Stimulated activated CD4-positive, alpha-beta T cell treated with anti-CD3 and anti-CD28 coated beads, TNF-alpha, amount 100 ng/mL, for 1 hour (primary cell): Measurements from ENCODE around the gene FNIP1.
"Not testable (repeated sequence)": the region's sequence is repeated elsewhere in the genome, so short reads cannot be mapped to it uniquely, and the experiment has no call there.

Source experiments
- DNase-seq, 3 donors: peaks; one replicate each; pipeline ENCODE4 v3.0.0-alpha.2; 2020; ENCODE audit warnings: low read depth in 3 of 3, low spot score in 1 of 3

The FNIP1 gene

DNA sequence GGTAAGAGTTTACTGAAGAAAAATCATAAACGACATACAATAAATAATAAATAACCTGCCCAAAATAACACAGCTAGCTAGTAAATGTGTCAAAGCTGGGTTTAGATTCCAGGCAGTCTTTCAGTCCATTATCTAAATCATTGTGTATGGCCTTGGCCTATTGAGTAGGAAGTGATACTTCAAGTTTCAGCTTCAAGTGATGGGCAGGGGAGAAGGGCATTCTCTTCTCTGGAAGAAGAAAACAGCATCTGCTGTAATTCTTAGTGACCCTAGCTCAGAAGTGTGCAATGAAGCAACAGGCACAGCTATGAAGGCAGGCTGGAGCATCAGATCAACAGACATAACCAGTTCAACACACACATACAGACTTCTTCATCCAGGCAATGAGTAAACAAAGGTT, 42.5 kb downstream of the FNIP1 start:
- DNase-seq, result no peak

DNA sequence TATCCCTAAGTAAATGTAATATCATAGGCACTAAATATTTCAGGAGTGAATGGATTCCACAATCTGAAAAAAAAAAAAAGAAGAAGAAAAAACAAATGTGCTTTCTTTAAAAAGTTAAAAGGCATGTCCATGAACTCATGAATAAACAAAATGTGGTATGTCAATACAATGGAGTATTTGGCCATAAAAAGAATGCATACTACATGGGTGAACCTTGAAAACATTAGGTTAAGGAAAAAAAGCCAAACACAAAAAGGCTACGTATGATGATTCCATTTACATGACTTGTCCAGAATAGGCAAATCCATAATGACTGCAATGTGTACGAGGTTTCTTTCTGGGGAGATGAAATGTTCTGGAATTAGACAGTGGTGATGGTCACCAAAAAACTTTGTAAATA, 45.3 kb downstream of the FNIP1 start:
- no peak for DNase-seq

DNA sequence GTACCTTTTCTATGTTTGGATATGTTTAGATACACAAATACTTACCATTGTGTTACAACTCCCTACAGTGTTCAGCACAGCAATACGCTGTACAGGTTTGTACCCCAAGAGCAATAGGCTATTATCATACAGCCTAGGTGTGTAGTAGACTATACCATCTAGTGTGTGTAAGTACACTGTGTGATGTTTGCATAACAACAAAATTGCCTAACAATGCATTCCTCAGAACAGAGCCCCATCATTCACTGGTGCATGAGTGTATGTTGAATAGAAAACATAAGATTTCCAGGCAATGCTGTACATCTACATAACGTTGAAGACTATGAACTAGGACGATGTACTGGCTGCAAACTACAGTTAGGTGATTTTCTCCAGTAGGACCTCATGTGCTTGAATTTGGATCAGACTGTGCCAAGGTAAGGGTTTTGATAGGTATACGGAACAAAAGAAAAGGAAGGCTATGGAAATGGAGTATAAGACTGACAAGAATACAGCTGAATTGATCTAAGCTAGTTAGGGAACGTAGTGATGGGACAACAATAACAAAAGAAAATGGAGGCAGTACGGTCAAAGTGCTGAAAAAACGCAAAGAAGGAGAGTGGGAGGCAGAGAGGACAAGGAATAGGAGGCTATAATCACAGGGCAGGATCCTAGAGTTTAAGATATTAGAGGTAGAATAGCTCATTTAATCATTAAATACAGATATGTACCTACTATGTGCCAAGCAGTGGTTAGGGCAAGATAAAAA, 46.9 kb downstream of the FNIP1 start:
- no peak for DNase-seq

DNA sequence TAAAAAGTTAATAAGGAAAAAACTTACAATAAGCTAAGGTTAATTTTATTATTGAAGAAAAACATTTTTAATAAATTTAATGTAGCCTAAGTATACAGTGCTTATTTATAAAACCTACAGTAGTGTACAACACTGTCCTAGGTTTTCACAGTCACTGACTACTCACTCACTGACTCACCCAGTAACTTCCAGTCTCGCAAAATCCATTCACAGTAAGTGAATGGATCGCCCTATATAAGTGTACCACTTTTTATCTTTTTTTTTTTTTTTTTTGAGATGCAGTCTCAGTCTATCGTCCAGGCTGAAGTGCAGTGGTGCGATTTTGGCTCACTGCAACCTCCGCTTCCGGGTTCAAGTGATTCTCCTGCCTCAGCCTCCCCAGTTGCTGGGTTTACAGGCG, 47.7 kb downstream of the FNIP1 start:
- DNase-seq, result no peak

DNA sequence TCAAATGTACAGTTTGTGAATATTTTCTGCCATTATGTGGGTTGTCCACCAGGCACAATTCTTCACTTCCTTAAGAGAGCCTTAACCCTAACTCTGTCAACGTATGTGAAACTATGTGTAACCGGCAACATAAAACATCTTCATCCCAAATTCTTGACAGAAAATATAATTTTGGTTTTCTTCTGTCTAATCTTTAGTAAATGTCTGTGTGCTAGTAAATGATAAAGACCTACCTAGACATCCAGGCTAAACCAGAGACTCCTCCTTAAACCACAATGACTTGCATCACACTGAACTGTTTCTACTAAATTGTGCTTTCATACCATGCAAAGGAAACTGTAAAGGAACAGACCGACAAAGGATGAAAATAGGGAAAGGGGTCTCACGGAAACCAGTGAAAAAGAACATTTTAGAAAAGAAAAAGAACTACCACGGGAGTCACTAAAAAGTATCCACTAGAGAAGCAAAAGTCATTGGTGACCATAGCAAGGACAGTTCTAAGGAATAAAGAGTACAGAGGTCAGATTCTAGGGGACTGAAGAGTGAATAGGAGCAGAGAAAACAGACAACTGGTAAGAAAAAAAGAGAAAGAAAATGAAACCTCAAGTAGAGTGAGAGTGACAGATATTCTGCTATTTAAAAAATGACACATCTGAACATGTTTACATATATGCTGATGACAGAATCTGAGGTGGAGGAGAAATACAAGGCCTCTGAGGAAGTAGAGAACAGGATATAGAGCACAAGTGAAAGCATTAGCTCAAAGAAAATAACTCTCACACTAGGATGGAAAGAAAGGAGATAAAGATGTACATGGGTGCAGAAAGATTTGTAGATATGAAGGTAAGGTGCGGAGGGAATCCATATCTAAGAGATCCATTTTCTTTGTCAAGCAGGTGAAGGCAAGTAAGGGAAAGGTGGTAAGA, 49.4 kb downstream of the FNIP1 start:
- no peak for DNase-seq

DNA sequence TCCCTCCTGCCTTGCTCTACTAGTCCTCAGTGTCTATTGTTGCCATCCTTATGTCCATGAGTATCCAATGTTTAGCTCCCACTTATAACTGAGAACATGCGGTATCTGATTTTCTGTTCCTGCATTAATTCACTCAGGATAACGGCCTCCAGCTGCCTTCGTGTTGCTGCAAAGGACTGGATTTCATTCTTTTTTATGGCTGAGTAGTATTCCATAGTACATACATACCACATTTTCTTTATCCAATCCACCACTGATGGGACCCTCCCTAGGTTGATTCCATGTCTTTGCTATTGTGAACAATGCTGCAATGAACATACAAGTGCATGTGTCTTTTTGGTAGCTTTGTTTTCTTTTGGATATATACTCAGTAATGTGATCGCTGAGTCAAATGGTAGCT, 50.4 kb downstream of the FNIP1 start:
- no peak for DNase-seq

DNA sequence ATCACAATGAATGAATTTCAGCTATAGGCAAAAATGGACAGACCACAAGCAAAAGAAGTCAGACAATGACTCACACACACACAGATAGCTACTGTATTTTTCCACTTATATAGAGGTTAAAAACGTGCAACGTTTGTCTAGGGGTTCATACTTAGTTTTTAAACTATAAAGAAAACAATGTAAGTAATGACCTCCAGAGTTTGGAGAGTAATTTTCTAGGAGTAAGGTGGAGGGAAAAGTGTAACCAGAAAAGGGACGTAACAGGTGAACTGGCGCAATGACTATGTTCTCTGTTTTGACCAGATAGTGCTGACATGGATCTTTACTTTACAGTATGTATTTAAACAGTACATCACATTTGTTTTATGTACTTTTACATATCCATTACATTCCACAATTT, 51.1 kb downstream of the FNIP1 start:
- DNase-seq, result no peak

DNA sequence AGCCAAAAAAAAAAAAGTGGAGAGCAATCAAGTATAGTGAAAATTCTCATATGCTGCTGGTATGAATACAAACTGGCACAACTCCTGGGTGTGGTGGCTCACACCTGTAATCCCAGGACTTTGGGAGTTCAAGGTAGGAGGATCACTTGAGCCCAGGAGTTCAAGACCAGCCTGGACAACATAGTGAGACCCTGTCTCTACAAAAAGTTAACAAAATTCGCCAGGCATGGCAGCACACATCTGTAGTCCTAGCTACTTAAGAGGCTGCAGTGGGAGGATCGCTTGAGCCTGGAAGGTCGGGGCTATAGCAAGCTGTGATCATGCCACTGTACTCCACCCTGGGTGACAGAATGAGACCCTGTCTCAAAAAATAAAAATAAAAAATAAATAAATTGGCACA, 51.7 kb downstream of the FNIP1 start:
- DNase-seq, result no peak

DNA sequence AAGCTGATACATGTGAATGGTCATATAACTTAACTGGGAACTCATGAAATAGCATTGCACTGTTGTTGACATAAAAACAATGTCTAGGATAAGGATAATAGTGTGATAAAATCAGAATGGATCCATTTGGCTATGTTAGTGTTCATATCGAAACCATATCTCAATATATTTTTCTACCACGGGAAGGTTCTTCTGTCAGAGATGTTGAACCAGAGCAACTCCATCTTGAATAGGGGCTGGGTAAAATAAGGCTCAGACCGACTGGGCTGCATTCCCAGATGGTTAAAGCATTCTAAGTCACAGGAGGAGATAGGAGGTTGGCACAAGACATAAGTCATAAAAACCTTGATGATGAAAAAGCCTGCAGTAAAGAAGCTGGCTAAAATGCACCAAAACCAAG, 56.3 kb downstream of the FNIP1 start:
- no peak for DNase-seq

DNA sequence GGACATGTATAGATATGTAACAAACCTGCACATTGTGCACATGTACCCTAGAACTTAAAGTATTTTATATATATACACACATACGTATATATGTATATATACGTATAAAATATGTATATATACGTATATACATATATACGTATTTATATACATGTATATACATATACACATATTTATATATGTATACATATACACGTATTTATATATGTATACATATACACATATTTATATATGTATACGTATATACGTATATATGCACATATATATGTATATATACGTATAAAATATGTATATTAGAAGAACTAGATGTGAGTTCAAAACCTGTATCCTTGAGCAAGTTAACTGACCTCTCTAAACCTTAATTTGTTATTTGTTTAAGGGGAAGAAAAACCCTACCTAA, 61.4 kb downstream of the FNIP1 start:
- DNase-seq, result no peak

DNA sequence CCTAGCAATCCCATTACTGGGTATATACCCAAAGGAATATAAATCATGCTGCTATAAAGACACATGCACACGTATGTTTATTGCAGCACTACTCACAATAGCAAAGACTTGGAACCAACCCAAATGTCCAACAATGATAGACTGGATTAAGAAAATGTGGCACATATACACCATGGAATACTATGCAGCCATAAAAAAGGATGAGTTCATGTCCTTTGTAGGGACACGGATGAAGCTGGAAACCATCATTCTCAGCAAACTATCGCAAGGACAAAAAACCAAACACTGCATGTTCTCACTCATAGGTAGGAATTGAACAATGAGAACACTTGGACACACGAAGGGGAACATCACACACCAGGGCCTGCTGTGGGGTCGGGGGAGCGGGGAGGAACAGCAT, 61.9 kb downstream of the FNIP1 start:
- DNase-seq, result not testable (repeated sequence)

DNA sequence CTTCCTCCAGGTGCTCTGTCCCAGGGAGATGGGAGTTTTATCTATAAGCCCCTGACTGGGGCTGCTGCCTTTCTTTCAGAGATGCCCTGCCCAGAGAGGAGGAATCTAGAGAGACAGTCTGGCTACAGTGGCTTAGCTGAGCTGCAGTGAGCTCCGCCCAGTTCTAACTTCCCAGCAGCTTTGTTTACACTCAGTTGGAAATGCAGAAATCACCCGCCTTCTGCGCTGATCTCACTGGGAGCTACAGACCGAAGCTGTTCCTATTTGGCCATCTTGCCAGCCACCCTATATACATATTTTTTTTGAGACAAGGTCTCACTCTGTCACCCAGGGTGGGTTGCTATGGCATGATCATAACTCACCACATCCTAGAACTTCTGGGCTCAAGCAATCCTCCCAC, 67.5 kb downstream of the FNIP1 start:
- DNase-seq, result not testable (repeated sequence)

DNA sequence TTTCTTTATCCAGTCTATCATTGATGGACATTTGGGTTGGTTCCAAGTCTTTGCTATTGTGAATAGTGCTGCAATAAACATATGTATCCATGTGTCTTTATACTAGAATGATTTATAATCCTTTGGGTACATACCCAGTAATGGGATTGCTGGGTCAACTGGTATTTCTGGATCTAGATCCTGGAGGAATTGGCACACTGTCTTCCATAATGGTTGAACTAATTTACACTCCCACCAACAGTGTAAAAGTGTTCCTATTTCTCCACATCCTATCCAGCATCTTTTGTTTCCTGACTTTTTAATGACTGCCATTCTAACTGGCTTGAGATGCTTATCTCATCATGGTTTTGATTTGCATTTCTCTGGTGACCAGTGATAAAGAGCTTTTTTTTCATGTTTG, 72.7 kb downstream of the FNIP1 start:
- not testable (repeated sequence) for DNase-seq

DNA sequence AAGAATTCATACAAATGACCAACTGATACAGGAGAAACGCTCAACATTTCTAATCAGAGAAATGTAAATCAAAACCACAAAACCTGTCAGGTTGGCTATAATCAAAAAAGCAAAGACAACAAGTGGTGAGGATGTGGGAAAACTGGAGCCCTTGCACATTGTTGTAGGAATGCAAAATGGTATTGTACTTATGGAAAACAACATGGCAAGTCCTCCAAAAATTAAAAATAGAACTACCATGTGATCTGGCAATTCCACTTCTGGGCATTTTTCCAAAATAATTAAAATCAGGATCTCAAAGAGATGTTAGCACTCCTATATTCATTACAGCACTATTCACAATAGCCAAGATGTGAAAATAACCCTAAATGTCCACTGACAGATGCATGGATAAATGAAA, 76.1 kb downstream of the FNIP1 start:
- no peak for DNase-seq

DNA sequence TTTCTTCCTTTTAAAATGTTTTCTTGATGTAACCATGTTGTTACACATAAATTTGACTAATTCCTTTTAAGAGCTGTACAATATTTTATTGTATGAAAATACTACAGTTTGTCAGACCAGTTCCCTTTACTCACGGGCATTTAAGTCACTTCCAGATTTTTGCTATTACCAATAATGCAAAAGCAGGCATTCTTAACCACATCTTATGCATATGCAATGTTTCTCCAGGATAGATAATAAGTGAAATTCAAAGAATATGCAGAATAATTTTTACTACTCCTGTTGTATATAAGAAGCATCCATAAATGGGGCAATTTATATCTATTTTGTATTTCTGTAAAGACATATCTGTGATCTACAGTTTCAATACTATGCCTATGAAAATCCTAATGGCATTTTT, 77.3 kb downstream of the FNIP1 start:
- DNase-seq, result no peak

DNA sequence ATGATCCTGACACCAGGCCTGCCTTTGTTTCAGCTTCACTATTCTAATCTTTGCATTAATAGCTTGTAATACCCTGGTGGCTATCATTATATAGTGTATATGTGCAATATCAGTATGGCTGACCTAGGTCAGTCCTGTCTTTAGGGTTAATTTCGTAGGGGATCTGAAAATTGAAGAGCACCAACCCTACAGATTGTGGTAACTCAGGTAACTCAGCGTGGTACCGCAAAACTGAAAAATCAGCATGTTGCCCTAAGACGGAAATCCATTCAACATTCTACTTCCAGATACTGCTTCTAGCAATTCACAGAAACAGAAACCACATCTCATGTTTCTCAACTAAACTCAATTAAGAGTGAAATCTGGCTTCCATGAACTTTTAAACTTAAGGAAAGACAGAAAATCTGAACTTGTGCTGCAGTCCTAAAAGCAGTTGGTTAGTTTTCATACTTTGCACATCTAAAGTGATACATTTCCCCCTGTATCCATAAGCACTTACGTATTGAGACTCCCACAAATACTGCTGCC, 78.3 kb downstream of the FNIP1 start:
- no peak for DNase-seq

DNA sequence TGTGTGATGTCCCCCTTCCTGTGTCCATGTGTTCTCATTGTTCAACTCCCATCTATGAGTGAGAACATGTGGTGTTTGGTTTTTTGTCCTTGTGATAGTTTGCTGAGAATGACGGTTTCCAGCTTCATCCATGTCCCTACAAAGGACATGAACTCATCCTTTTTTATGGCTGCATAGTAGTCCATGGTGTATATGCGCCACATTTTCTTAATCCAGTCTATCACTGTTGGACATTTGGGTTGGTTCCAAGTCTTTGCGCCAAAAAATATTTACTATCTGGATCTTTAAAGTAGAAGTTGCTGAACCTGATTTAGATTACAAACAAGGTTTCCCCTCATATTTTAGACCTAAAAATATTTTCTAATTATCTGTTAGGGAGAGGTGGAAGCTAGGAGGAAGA, 79.7 kb downstream of the FNIP1 start:
- DNase-seq, result not testable (repeated sequence)

DNA sequence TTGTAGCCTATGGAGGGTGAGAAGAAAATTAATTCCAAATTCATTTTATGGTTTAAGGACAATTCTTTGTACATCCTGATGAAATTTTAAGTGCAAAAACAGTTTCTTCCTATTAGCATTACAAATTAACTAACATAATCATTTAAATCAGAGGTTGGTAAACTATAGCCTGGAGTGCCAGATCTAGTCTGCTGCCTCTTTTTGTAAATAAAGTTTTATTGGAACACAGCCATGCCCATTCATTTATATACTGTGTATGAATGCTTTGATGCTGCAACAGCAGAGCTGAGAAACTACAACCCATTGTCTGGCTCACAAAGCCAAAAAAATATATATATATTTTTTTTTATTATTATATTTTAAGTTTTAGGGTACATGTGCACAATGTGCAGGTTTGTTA, 80.2 kb downstream of the FNIP1 start:
- no peak for DNase-seq

DNA sequence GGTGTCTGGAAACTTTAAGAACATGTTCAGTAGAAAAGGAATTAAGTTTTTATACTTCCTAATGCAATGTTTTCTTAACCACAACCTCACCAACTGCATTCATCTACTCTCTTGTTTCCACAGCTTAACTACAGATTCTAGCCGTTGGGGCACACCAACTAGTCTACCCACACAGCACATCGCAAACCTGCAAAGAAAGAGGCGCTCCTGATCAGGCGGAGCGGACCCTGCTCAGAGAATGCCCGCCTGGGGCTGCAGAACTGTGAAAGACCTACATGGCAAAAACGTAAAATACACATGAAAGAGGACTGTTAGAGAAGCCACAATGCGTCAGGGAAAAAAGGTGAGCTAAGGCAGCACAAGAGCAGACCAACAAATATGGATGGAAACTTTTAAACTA, 86.4 kb downstream of the FNIP1 start:
- DNase-seq, result no peak

DNA sequence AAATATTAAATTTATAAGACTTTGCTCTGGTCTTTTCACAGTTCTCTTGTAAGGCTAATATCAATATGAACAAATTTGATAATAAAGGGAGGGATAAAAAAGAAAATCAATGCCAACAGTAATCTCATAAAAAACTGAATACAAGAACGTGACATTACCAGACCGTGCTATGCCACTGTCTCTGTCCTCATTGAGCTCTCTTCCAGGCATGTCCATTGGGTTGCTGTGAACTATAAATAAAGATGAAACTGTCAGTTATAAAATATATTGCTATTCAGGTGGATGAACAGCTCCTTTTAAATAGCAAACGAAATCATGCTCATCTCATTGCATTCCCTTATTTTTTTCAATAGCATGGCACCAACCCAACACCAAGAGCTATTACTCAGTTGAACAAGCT, 87.8 kb downstream of the FNIP1 start:
- no peak for DNase-seq

DNA sequence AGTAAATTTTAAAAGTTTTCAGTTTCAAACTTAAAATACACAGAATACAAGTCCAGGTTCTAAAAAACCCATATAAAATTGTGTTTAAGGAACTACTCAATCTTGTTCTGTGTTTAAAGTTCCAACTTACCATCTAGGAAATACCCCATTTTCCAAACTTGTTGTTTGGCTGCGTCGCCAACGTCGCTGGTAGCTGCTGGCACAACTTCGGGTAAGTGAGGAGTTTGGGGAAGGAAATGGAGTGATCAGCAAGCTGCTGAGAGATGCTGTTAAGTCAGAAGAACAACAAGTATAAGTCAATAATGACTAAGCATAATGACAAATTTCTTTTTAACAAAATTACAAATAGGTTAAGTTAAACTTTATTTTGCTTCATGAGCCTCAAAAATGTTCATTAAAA, 90.5 kb downstream of the FNIP1 start:
- no peak for DNase-seq

DNA sequence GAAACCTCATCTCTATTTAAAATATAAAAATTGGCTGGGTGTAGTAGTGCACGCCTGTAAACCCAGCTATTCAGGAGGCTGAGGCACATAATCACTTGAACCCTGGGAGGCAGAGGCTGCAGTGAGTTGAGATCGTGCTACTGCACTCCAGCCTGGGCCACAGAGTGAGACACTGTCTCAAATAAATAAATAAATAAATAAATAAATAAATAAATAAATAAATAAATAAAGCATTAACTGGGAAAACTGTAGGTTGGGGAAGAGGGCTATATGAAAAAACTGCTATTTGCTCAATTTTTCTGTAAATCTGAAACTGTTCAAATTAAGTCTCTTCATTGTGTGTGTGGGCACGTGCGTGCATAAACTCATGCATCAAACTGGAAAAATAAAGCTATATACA, 101.9 kb downstream of the FNIP1 start:
- DNase-seq, result no peak
